GM12873 (cell line): Measurements from ENCODE around the gene UBE2E2.

Experiments used
- CTCF ChIP-seq: IDR thresholded peaks from 2 replicates; pipeline ENCODE4 v1.5.1; 2012; ENCODE audit warnings: low read depth, mild to moderate bottlenecking, moderate library complexity, low read length, control low read depth; ENCODE audit not compliant: insufficient read depth; ENCODE audit errors: missing control alignments

UBE2E2 gene

GRCh38 chr3:23356169-23356568, 153.0 kb downstream of the UBE2E2 start:
- no peak for TF ChIP-seq CTCF

DNA sequence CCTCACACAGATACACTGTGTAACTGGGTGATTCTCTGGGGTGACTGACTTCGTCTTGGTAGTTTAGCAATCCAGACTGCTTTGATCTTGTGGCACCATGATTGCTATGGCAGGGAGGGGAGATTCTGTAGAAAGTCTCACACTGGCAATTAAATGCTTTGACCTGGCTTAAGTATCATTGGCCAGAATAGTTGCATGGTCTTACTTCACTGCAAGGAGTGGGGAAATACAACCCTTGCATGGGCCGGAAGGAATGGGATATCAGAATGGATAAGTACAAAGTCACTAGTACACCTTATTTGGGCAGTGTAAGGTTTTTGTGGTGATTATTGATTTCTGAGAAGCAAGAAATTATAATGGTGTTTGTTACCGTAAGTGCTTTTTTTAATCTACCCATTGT, 153.8 kb downstream of the UBE2E2 start:
- TF ChIP-seq CTCF = no peak

GRCh38 chr3:23359116-23359515, 156.0 kb downstream of the UBE2E2 start:
- TF ChIP-seq CTCF = no peak

DNA sequence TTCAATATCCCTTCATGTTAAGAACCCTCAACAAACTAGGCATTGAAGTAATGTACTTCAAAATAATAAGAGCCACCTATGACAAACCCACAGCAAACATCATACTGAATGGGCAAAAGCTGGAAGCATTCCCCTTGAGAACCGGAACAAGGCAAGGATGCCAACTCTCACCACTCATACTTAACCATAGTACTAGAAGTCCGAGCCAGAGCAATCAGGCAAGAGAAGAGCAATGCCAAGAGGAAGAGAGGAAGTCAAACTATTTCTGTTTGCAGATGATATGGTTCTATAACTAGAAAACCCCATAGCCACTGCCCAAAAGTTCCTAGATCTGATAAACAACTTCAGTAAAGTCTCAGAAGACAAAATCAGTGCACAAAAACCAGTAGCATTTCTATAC, 161.9 kb downstream of the UBE2E2 start:
- no peak for TF ChIP-seq CTCF

- no peak for TF ChIP-seq CTCF
Observed at GRCh38 chr3:23368731-23369130, 165.6 kb downstream of the UBE2E2 start.

GRCh38 chr3:23372285-23372684, 169.2 kb downstream of the UBE2E2 start:
- no peak for TF ChIP-seq CTCF

GRCh38 chr3:23376516-23377248, 173.6 kb downstream of the UBE2E2 start:
- no peak for TF ChIP-seq CTCF
